ENCODE results near the gene GAS5. TPM values are rescaled to one million over a fixed set of nuclear protein-coding genes. Genes with fewer than 3 reads are reported as not detected.

Gene GAS5
- total RNA-seq, 2 donors from 2014 or later, result 84.3 to 108 TPM

DNA sequence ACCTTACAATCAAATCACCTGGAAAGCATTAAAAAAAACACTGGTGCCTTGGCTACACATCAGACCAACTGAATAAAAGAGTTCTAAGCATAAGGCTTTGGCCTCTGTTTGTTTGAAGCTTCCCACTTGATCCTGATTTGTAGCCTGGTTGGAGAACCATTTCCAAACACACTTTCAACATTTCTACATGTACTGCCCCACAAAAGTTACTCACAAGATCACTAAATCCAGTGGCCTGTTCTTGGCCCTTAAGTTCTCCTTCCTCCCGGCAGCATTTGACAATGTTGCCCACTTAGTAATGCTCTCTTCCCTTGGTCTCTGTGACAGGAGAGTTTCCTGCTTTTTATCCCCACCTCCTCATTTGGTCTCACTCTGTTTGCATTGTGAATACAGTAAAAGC lies 11.8 kb downstream of the GAS5 start:
- ATAC-seq, result no peak
- intact Hi-C loops (cut with DNase I), result no loop called here
- no peak for DNase-seq

DNA sequence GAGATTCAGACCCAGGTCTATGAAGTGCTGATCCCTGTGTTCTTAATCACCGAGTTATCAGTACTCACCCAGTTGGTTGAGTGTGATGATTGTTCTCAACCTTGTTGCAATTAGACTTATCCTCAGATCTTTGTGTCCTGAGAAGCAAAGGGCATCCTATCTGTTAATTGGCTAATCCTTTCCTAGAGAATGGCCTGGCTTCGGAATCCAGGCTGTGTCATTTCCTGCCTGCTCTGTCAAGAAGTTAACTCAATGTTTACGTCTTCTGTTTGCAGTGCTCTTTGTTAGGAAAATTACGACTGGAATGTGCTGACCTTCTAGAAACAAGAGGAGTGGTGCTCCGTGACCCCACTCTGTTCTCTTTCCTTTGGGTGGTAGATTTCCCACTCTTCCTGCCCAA lies 14.7 kb downstream of the GAS5 start:
- intact Hi-C loops (cut with DNase I), result no loop called here
- peak in 1 of 2 donors; percentile 57 for ATAC-seq
- DNase-seq, result no peak

DNA sequence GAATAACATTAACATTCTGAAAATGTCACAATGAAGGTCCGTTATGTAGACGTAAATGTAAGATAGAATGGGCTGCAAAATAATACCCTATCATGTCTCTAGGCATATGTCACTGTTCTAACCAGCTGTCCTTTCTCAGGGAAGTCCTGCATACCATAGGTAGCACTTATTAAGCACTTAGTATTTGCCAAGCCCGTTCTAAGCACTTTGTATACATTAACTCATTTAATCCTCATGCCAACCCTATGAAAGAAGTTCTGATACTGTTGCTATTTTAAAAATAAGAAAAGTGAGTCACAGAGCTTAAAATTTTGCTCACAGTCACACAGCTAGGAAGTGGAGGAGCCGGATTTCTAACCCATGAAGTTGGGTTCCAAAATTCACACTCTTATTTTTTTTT lies 15.7 kb downstream of the GAS5 start:
- no peak for ATAC-seq
- intact Hi-C loops (cut with DNase I), result no loop called here
- no peak for DNase-seq

DNA sequence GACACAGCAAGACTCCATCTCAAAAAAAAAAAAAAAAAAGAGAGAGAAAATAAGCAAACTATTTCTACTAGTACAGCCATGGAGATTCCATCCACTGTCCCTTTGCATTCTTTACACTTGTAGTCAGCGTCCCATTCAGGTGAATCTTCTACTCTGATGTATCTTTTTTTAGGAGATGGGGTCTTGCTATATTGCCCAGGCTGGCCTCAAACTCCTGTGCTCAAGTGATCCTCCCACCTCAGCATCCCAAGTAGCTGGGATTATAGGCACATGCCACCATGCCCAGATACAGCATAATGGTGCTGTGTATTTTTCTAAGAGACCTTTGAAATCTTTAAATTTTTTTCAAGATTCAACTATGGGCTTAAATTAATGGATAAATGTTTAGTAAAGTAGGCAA lies 35.0 kb downstream of the GAS5 start:
- no peak for ATAC-seq
- no peak for DNase-seq
- intact Hi-C loops (cut with DNase I), result no loop called here

DNA sequence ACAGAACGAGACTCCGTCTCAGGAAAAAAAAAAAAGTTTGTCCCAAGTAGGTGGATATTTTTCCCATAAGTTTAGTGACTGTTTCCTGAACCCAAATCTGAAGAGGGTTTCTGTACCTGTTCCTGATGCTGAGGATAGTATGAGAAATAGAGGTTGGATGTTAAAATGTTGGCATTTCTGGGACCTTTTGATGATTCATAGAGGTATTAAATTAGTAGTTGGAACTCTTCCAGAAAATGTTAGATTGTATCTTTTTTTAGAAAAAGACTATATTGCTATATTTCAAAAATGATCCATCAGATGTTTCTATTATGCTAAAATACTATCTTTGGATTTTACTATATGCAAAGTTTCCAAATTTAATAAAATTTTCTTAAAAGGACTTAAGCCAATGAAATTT lies 40.2 kb downstream of the GAS5 start:
- intact Hi-C loops (cut with DNase I), result loop anchor here in 1 of 2 donors (10.0 kb wide), 1 partner anchor 403 kb away; no protein-coding TSS in a partner anchor
- no peak for ATAC-seq

DNA sequence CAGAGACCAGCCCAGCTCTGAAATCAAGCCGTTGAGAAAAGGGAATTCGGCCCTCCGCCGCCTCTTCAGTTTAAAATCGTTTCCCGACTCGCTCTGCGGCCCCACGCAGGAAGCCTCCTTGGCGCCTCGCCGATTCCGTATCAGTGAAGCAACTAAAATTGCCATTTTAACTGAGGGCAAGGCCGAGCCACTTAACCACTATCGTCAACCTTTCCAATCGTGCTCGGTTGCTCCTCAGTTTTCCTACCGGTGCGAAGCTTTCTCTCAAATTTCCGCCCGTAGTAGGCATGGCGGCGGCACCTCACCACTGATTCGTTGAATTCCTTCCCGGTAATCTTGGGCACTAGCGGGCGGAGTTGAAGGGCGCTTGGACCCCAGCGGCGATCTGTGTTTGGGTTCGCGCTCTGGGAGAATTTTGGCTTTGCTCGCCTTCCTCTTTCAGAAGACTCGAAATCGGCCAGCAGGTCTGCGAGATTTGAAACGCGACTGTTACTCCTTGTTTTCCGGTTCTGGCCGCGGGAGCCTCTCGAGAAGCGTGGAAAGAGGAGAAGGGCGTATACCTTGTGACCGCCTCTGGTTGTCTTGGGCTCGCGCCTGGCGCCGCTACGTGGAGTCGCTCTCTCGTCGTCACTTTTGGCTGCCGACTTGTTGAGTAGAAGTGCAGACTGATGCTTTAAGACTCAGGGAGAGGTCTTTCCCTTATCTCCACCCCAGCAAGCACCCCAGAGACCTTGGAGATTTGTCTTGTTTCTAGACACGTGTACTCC lies 43.3 kb downstream of the GAS5 start, which contains the start of the genes CENPL and DARS2:
Gene CENPL (minus strand): TSS at position 569 of the 767 bp plus-strand sequence. CDS start 13,584 bp downstream, outside the sequence.
Gene DARS2 (plus strand): TSS at position 359 of the 767 bp plus-strand sequence. CDS start 557 bp downstream, outside the sequence.
- peak; percentile 97 to 99 for ATAC-seq
- intact Hi-C loops (cut with DNase I), result loop anchor here (2.0 to 10.0 kb wide), 3 partner anchors 347 to 404 kb away; partner anchors contain the start of gene PRDX6 (in 1 of the 2)
- DNase-seq, result peak; percentile 98

More for the DNA sequence above, 40.2 kb downstream of the GAS5 start:
- no peak for DNase-seq

DNA sequence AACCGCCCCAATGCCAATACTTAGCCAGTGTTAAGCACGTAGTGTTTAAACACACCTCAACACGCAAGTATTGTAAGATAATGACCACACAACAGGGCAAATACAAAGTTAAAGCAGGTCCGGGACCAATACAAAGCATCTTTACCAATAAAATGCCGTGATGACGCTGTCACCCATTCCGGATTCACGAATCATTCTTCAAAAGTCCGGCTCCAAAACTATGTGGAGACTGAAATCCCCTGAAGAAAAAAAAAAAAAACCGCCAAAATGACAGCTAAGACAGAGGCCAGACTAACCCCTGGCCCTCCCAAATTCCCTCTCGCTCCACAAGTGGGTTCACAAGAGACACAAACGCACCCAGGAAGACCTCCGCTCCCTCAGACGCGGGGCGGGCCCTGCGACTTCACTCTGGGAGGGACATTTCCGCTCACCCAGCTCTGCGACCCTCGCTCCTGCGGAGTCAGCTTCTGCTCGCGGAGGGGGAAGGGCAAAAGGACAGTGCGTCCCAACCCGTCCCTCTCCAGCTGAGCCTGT lies 43.9 kb downstream of the GAS5 start:
- DNase-seq, result no peak
- no peak for ATAC-seq
- intact Hi-C loops (cut with DNase I), result loop anchor here (2.0 to 10.0 kb wide), 3 partner anchors 347 to 403 kb away; partner anchors contain the start of gene PRDX6 (in 1 of the 2)

DNA sequence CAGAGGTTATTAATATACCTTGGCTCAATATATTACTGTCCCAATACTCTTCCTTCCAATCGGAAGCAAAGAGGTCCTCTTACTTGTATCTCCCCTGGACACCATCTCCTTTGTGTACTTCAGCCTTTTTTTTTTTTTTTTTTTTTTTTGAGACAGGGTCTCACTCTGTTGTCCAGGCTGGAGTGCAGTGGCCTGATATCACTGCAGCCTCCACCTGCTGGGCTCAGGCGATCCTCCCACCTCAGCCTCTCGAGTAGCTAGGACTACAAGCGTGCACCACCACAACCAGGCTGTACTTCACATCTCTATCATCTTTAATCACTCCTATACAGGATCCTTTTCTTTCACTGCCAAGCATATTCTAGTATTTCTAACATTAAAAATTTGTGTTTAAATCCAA lies 46.1 kb downstream of the GAS5 start:
- intact Hi-C loops (cut with DNase I), result loop anchor here (5.0 to 10.0 kb wide), 2 partner anchors 344 to 397 kb away; partner anchors contain the start of gene PRDX6 (in 1 of the 2)
- ATAC-seq (no peak), DNase-seq (no peak)

DNA sequence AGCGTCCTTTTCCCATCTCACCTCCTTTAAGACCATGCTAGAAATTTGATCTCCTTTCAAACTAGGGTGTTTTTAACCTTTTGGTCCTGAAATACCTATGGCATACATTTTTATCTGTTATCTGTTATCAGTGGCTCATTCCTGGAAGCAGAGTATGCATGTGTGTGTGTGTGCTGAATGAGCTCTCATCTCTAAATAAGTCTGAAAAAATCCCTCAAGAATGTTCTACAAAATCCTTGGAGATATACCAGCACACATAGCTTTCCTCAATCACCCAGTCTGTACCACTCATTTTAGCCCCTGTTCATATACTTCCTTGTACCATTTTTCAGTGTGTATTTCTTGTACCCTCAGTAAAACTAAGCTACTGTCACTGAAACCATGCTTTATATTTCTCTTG lies 49.3 kb downstream of the GAS5 start:
- DNase-seq (no peak), ATAC-seq (no peak)
- intact Hi-C loops (cut with DNase I), result no loop called here

Other genes starting within 250 kb of the GAS5 start
- gene TEX50, start 232.7 kb downstream of the GAS5 start, total RNA-seq, result not detected
- under 1 TPM in 1 of 2 donors, not detected in 1; 0.65 TPM for gene ANKRD45, start 198.1 kb downstream of the GAS5 start, total RNA-seq
- gene KLHL20, start 153.0 kb downstream of the GAS5 start, total RNA-seq, result 10 to 100 TPM; 17.3 to 19.8 TPM
- 10 to 100 TPM; 13.1 to 13.2 TPM for gene DARS2, start 43.3 kb downstream of the GAS5 start, total RNA-seq
- 1 to 10 TPM; 4.3 to 4.9 TPM for gene CENPL, start 43.1 kb downstream of the GAS5 start, total RNA-seq
- 1 to 10 TPM; 9.3 to 9.4 TPM for gene ZBTB37, start 391 bp upstream of the GAS5 start, total RNA-seq
- under 1 TPM; 0.21 to 0.35 TPM for gene SERPINC1, start 49.3 kb upstream of the GAS5 start, total RNA-seq
- 10 to 100 TPM; 21.1 to 21.9 TPM for gene RC3H1, start 154.4 kb upstream of the GAS5 start, total RNA-seq